NCI-H446 (cell line): Measurements from ENCODE around the gene GCA.

ENCODE experiments used
- DNase-seq, 2 experiments: peaks; one replicate each; lab custom pipeline; 2025; lab: John Stamatoyannopoulos, UW

GCA gene, protein sequence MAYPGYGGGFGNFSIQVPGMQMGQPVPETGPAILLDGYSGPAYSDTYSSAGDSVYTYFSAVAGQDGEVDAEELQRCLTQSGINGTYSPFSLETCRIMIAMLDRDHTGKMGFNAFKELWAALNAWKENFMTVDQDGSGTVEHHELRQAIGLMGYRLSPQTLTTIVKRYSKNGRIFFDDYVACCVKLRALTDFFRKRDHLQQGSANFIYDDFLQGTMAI

DNA sequence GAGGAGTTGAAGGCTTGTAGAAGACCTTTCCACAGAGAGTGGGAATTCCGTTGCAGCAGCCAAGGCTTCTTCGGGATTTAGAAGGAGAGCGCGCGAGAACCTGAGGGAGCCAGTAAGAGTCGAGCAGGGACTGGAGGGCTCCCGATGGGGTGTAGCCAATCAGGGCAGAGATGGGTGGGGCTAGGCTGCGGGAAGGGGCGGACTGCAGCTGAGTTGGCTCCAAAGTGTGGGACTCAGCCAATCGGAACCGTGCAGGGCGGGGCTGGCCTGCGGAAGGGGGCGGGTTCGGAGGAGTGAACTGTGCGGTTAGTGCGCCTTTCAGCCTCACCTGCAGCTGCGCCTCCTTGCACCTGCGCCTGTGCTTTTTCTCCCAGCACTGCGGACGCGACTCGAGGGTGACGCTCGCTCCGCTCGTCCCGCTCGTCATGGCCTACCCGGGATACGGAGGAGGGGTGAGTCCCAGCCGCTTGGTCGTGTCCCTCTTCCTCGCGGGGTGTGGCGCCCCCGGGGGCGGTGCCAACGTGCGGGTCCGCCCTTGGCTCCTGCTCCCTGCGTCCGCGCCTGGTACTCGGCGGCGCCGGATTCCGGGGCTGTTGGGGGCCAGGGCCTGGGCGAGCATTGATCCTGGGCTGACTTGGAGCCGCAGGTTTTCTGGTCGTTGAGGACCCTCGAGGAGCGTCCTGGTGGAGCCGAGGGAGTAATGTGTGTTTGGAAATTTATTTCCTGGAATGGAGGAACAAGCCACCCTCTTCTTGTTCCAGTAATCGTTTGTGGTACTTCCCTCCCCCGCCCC lies at the start of gene GCA:
GCA (plus strand) TSS at position 309 of the 793 bp plus-strand sequence; CDS start at position 426, 117 bp downstream.
- peak; percentile 86 to 95 for DNase-seq

- DNase-seq = no peak
Measured at GRCh38 chr2:162295009-162295408, 48.9 kb upstream of the GCA start.

DNA sequence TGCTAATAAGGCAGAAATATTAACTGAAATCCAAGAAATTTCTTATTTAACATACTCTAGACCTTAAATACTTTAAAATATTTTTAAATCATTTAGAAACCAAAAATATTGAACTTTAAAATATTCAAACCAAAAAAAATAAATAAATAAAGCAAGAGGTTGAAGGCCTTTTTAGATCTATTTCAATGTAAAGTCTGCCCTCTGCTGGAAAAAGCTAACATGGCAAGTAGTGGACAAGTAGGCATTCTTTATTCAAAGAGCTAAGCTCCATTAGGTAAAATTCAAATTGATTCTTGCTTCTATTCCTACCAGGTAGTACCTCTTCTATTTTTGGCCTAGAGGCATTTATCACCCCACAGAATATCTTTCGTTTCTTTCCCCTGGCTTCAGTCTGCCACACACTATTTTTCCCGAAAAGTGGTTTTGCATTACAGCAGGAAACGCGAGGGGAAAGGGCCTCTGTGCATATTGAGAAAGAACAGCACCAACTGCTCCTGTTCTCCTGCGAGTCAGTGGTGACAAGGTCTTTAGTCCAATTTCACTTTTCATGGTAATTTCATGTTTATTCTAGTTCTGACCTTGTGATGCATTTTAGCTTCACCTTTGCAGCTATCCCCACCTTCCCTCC lies 45.9 kb upstream of the GCA start:
- peak; percentile 65 to 84 for DNase-seq

DNA sequence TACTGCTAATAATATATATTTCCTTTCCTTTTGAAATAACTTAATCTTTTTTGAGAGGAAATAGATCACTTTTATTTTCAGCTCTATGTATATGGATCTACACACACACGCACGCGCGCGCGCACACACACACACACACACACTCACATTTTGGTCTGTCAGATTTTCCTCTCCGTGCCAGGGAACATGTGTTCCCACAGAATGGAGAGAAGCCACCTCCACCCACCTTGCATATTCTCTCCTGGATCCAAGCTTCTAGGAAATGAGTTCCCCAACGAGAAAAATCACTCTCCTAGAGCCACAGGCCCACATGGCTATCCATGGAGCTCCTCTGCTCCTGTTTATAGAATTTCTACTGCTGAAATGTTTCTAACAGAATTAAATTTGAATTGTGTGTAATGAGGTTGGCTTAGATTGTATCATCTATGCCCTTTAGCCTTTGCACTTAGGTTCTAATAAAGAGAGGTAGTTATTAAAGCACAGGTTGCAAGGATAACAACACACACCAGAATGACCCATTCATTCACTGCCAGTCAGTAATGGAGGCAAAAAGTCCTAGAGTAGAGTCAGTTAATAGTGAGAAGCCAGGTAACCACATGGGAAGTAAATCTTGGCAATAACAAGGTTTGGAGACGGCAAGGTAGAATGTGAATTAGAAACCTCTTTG lies 45.1 kb upstream of the GCA start:
- no peak for DNase-seq

DNA sequence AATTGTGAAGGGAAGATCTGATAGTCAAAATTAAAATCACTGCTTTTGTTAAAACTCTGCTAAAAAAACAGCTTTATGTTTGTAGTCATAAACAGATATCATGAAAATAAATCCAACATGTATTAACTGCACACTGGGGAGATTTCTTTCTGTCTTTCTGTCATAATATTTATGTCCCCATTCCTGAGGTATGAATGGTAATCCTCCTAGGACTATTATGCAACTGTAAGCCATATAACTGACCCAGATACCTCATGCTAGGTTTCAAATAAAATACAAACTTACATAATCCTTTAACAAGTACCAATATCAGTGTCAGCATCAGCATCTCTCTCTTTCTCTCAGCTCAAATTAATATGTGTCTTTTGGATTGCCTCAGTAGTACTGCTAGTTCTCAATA lies 43.7 kb upstream of the GCA start:
- DNase-seq = no peak

DNA sequence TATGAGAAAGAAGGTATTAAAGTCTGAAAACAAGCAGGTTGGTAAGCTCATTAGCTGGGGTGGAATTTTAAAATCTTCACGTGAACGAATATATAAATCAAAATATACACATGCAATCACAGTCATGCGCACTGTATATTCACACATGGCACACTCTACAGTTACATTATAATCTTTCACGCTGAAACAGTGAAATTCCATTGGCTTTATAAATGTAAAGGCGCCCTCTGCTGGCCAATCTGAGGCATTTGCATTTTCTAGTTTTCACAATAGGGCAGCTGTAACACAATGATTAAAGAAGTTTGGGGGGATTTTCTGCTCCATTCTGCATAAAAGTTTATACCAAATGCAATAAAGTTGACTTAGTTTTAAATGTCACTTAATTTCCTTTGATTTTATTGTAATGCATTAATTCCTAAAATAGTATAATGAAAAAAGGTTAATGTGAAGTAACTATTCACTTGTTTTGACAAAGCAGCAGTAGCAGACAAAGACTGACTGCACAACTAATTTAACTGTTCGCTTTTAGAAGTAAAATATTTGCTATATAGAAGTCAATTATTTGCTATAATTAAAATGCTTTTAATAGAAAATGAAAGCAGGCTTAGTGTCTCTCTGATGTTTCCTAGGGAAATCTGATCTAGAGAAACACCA lies 42.7 kb upstream of the GCA start:
- peak; percentile 54 to 83 for DNase-seq

DNA sequence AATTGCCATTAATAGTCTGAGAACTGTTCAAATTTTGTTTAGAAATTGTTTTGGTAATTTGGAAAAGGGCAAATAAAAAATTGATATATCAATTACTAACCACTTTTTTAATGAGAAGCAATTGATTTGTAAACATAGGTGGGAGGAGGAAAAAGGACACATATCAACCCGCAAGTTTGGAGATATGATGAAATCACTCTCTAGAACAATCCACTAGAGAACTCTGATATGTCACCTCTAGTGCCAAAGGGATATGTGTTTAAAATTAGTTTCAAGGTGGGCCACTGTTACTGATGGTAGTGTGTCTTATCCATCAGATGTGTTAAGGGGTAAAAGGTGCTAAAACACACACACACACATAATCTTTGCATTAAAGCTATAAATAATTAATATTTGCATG lies 42.1 kb upstream of the GCA start:
- DNase-seq = no peak

GRCh38 chr2:162305901-162306300 lies 38.0 kb upstream of the GCA start:
- no peak for DNase-seq

DNA sequence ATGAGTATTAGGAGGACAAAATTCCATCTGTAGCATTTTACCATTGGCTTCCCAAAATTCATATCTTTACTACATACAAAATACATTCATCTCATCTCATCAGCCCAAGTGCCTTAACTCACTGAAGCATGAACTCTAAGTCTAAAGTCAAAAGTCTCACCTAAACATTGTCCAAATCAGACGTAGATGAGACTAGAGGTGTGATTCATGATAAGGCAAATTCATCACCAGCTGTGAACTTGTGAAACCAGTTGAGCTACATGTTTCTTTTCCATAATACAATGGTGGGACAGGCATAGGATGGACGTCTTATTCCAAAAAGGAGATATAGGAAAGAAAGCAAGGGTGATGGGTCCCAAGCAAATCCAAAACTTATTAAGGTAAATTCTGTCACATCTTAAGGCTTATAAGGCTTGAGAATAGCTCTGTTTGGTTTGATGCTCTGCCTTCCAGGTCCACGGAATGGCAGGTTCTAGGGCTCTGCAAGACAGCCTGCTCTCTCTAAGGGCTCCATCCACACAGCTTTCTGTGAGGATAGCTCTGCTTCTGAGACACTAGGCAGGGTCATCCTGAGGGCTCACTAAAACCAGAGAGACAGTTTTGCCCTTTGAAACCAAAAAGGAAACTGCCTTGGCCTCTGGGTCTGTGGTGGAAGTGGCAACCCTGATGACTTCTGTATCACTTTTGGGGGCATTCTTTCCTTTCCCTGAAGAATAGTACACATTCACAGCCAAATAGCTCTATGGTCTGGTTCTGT lies 35.0 kb upstream of the GCA start:
- DNase-seq = no peak

DNA sequence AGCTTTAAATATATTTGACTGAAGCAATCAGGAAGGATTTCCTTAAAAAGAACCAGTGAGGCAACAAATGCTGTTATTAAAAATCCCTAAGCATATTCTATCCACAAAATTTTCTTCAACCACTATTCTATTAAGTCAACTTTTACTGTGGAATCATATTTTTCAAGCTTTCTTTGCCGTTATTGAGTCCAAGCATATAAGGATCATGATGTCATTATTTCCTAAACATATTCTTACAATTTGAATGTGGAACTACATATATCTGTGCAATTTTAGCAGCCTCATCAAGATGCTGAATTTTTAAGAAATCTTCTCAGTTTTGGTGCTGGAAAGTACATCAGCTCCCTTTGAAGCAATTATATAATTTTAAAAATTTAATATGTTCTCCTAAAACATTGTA lies 31.1 kb upstream of the GCA start:
- DNase-seq = no peak

DNA sequence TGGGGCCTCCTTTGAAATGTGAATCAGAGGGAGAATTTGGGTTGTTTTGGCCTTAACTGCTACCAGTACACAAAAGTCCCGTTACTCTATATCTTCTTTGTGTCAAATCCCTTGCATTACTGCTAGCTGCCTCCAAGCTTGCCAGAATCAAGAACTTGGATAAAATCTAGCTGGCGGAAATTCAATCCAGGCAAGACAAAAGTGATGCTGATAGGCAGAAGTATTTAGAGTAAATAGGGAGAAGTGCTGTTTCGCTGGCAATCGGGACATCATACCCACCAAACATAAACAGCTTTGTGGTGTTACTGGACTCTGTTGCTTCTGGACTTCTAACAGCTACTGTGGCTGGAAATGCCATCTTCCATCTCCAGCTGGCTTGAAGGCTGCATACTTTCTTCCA lies 28.0 kb upstream of the GCA start:
- no peak for DNase-seq

DNA sequence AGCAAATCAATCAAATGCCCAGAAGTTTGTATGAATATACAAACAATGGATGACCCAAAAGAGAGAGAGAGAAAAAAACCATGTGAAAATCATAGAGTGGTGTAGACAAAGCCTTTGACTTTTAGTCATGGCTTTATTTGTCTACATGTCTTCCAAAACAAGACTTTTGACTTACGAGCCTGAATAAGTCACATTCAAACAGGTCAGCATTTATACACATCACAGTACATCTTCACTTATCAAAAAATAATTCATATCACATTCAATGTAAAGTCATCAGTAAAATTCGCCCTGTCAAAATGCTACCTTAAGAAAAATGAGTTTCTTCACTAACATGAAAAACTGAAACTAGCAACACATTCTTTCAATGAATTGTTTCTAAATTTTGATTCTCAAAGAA lies 27.3 kb upstream of the GCA start:
- DNase-seq = no peak

- DNase-seq = no peak
Measured at GRCh38 chr2:162317058-162317742, 26.7 kb upstream of the GCA start.

GRCh38 chr2:162317861-162318327 lies 26.0 kb upstream of the GCA start:
- DNase-seq = no peak

DNA sequence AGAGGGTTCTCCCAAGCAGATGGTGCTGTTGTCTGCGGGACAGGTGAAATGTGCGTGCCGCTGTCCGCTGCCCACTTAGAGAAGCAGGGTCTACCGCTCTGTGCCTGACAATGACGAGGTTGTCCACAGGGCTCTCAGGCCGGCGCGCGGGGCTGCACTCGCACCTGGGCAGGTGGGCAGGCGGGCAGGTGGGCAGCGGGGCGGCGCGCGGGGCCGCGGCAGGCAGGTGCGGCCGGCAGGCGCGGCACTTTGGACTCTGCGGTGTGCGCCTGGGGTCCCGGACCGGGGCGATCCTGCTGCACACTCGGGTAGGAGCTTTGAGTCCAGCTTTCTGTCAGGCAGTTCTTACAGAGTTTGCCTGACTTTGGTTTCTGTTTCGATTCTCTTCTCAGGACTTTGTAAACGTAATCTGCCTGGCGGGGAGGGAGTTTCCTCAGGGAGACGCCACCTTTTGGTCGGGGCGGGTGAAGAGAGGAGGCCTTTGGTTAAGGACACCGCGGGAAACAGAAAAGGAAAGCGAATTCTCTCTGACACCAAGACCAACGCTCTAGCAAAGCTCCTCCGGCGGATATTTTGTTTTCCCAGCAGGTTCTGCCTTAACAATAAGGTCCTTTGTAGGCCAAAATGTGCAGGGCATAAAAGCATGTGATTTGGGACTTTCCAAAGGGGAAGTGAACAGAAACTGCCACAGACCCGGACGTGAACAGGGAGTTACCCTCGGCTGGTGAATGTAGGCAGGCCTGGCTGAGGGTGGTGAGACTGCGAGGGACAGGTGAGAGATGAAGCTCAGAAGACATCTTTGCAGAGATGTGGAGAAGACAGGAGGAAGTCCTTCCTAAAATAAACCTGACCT lies 25.4 kb upstream of the GCA start, which contains the start of gene IFIH1:
IFIH1 (minus strand) TSS at position 357 of the 853 bp plus-strand sequence. CDS start 377 bp downstream, outside the sequence.
- DNase-seq = no peak

DNA sequence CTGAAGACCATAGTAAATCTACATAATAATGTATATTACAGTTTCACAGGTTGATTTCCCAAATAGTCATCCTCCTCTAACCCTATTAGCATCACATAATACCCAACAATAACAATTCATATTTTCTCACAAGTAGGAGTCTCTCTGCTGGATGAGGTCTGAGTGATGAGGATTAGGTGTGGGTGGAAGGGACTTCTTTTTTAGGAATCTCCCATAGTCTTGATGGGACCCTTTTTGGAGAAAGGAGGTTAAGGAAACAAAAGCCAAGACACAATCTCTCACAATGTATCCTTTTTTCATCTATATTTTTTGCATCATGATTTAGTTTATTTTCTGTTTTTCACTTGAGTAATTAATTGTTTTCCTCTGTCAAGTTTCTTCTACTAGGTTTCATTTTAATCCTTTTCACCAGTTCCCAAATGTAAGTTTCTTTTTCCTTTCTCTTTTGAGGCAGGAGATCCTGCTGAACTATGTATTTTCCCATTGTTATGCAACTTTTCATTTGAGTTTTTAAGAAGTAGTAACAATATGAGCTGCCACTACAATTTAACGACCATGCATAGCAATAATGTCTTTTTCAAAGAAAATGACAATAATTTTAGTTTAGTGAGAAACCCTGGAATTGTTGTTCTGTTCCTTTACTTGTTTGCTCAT lies 22.9 kb upstream of the GCA start:
- DNase-seq = no peak

GRCh38 chr2:162324953-162325352 lies 19.0 kb upstream of the GCA start:
- DNase-seq = no peak

- DNase-seq = no peak
Measured at GRCh38 chr2:162327134-162327769, 16.7 kb upstream of the GCA start.

GRCh38 chr2:162327806-162328205 lies 16.1 kb upstream of the GCA start:
- no peak for DNase-seq
